Upper lobe of left lung (tissue), 6 donors: ENCODE measurements around the gene TSEN54. TPM values are rescaled to one million over a fixed set of nuclear protein-coding genes. Genes with fewer than 3 reads are reported as not detected.
A peak's percentile ranks its signal among the peaks of the same experiment; 100 is the strongest.

Source experiments
- ATAC-seq, 2 donors: fragments of 200-7000 bp; cut with Tn5 transposase; one replicate each; pipeline ENCODE4 v1.9.1; 2022; ENCODE audit warnings: mild to moderate bottlenecking in 2 of 2, moderate library complexity in 2 of 2; ENCODE audit not compliant: low FRiP score in 2 of 2
- DNase-seq, 2 donors: peaks; one replicate each; pipeline ENCODE4 v3.0.0-alpha.2; 2019 to 2020
- H3K27ac ChIP-seq, 4 donors: fragments of 200-600 bp; sonication (generic); one replicate each; pipeline ENCODE4 v1.5.1; 2016 to 2019
- H3K27me3 ChIP-seq, 4 donors: fragments of 200-600 bp; sonication (generic); one replicate each; pipeline ENCODE4 v1.5.1; 2017 to 2019
- H3K36me3 ChIP-seq, 4 donors: fragments of 200-600 bp; sonication (generic); one replicate each; pipeline ENCODE4 v1.5.1; 2016 to 2019
- H3K4me1 ChIP-seq, 4 donors: fragments of 200-600 bp; sonication (generic); one replicate each; pipeline ENCODE4 v1.5.1; 2018 to 2019
- H3K4me3 ChIP-seq, 4 donors: fragments of 200-600 bp; sonication (generic); one replicate each; pipeline ENCODE4 v1.5.1; 2017 to 2019; ENCODE audit warnings: mild to moderate bottlenecking in 2 of 4, moderate library complexity in 1 of 4
- H3K9me3 ChIP-seq, 4 donors: fragments of 200-600 bp; sonication (generic); one replicate each; pipeline ENCODE4 v1.5.1; 2018 to 2019
- CTCF ChIP-seq, 6 experiments: fragments of 450-650 bp in 4 of 6; fragments of 200-600 bp in 2 of 6; sonication (generic) in 2 of 6; IDR thresholded peaks; one replicate each; pipeline ENCODE4 v1.5.1; 2016 to 2019; ENCODE audit warnings: antibody characterized with exemption in 6 of 6
- EP300 ChIP-seq, 4 donors: sonication (generic); formaldehyde crosslinking; IDR thresholded peaks; one replicate each; pipeline ENCODE4 v1.5.1; 2017; ENCODE audit warnings: antibody characterized with exemption in 4 of 4, control low read depth in 2 of 4
- POLR2A ChIP-seq, 4 donors: fragments of 450-650 bp; IDR thresholded peaks; one replicate each; pipeline ENCODE4 v1.5.1; 2016 to 2017; ENCODE audit warnings: antibody characterized with exemption in 4 of 4, mild to moderate bottlenecking in 2 of 4
- POLR2AphosphoS5 ChIP-seq, 2 donors: sonication (generic); formaldehyde crosslinking; IDR thresholded peaks; one replicate each; pipeline ENCODE4 v1.5.1; 2017; ENCODE audit warnings: antibody characterized with exemption in 2 of 2
- WGBS, 2 donors: methylation state at CpG; one replicate each; pipeline ENCODE4 v1.1.5; 2017 to 2018; 5-methylcytosine and 5-hydroxymethylcytosine counted together
- total RNA-seq, 6 donors: library from RNA; depleted of rRNA in 4 of 6; stranded (reverse); fragments of >200 nt in 4 of 6; gene quantifications; one replicate each; pipeline versions ENCODE4 v1.1.0 to v1.2.1, GENCODE V29; 2016 to 2021
- donor health status: DM: no; HTN: no; CAD: no; lungs with moderate emphysema.
- donor health status: DM: no; HTN: yes; CAD: no; lungs with severe emphysema.

Gene TSEN54
- total RNA-seq, 6 donors from 2014 or later, result 19.5 to 125 (median 31.3) TPM

GRCh38 chr17:75521290-75521689 lies 5.0 kb downstream of the TSEN54 start:
- Histone ChIP-seq H3K27me3 (no peaks in the 10 kb centered on the region), H3K9me3 (no peaks in the 10 kb centered on the region), H3K4me3 (no peak overlapping the region), H3K36me3 (peaks cover 0 to 19% (median 7%) of the 10 kb centered on the region in 4 donors), H3K27ac (no peak overlapping the region), H3K4me1 (peaks cover 21 to 37% (median 28%) of the 10 kb centered on the region in 4 donors)
- no peak for ATAC-seq
- TF ChIP-seq CTCF (IDR thresholded peaks at IDR 0.05) (no peak), POLR2AphosphoS5 (IDR thresholded peaks at IDR 0.05) (no peak), EP300 (IDR thresholded peaks at IDR 0.05) (no peak), POLR2A (IDR thresholded peaks at IDR 0.05) (no peak)
- DNase-seq, result no peak
- 90 to 100% methylated on average over 2 to 8 of the region's 8 CpGs for WGBS, 2 donors

GRCh38 chr17:75521951-75522727 lies 5.8 kb downstream of the TSEN54 start:
- no peaks in the 10 kb centered on the region for H3K27me3 ChIP-seq
- H3K9me3 ChIP-seq, result no peaks in the 10 kb centered on the region
- H3K4me1 ChIP-seq, result peaks cover 28 to 41% (median 30%) of the 10 kb centered on the region in 4 donors
- no peak overlapping the region for H3K4me3 ChIP-seq
- ATAC-seq (no peak), DNase-seq (peak in 1 of 2 donors; percentile 81)
- 93 to 94% methylated on average over 23 to 26 of the region's 33 CpGs for WGBS, 2 donors
- no peak overlapping the region for H3K27ac ChIP-seq
- H3K36me3 ChIP-seq, result peaks cover 0 to 19% (median 7%) of the 10 kb centered on the region in 4 donors
- TF ChIP-seq POLR2AphosphoS5 (IDR thresholded peaks at IDR 0.05), result no peak
- no peak for TF ChIP-seq EP300 (IDR thresholded peaks at IDR 0.05)
- no peak for TF ChIP-seq CTCF (IDR thresholded peaks at IDR 0.05)

GRCh38 chr17:75523647-75524046 lies 7.3 kb downstream of the TSEN54 start:
- peak overlapping the region in 1 of 4 donors; percentile 81 for H3K27ac ChIP-seq

GRCh38 chr17:75524269-75524969 lies 8.1 kb downstream of the TSEN54 start:
- Histone ChIP-seq H3K36me3 (peaks cover 0 to 19% (median 7%) of the 10 kb centered on the region in 4 donors), H3K4me3 (peak overlapping the region; percentile 57 to 97 (median 90)), H3K27me3 (no peaks in the 10 kb centered on the region), H3K27ac (peak overlapping the region; percentile 81 to 91 (median 86)), H3K4me1 (peaks cover 17 to 33% (median 27%) of the 10 kb centered on the region in 4 donors), H3K9me3 (no peaks in the 10 kb centered on the region)
- 22 to 33% methylated on average over 18 of the region's 24 CpGs for WGBS, 2 donors
- TF ChIP-seq POLR2AphosphoS5 (IDR thresholded peaks at IDR 0.05) (no peak), POLR2A (IDR thresholded peaks at IDR 0.05) (no peak), CTCF (IDR thresholded peaks at IDR 0.05) (no peak), EP300 (IDR thresholded peaks at IDR 0.05) (no peak)
- ATAC-seq (no peak), DNase-seq (no peak)

More at GRCh38 chr17:75523647-75524046, 7.3 kb downstream of the TSEN54 start:
- ATAC-seq, result no peak
- TF ChIP-seq POLR2A (IDR thresholded peaks at IDR 0.05), result no peak
- TF ChIP-seq POLR2AphosphoS5 (IDR thresholded peaks at IDR 0.05), result no peak
- TF ChIP-seq EP300 (IDR thresholded peaks at IDR 0.05), result no peak
- TF ChIP-seq CTCF (IDR thresholded peaks at IDR 0.05), result no peak
- H3K4me1 ChIP-seq, result peaks cover 17 to 33% (median 28%) of the 10 kb centered on the region in 4 donors
- peaks cover 0 to 19% (median 7%) of the 10 kb centered on the region in 4 donors for H3K36me3 ChIP-seq
- H3K9me3 ChIP-seq, result no peaks in the 10 kb centered on the region
- no peak for DNase-seq
- no peaks in the 10 kb centered on the region for H3K27me3 ChIP-seq
- no peak overlapping the region for H3K4me3 ChIP-seq
- WGBS, 2 donors, result 92 to 93% methylated on average over 5 to 7 of the region's 7 CpGs
